Measurements from ENCODE around the gene FCRLB.

FCRLB gene

GRCh38 chr1:161707503-161707902 lies 13.8 kb upstream of the FCRLB start:
- no peak for DNase-seq (ENCODE audit: low spot score)
- no peak overlapping the region for H3K27ac ChIP-seq
- TF ChIP-seq CTCF (IDR thresholded peaks at IDR 0.05), result no peak
- no peak overlapping the region for H3K4me3 ChIP-seq

GRCh38 chr1:161709373-161709772 lies 12.0 kb upstream of the FCRLB start:
- no peak for TF ChIP-seq CTCF (IDR thresholded peaks at IDR 0.05)
- Histone ChIP-seq H3K27ac (no peak overlapping the region), H3K4me3 (no peak overlapping the region)
- no peak for DNase-seq (ENCODE audit: low spot score)

- TF ChIP-seq CTCF (IDR thresholded peaks at IDR 0.05), result no peak
- Histone ChIP-seq H3K4me3 (no peak overlapping the region), H3K27ac (no peak overlapping the region)
- DNase-seq (ENCODE audit: low spot score), result no peak
Measured at GRCh38 chr1:161710560-161710959, 10.8 kb upstream of the FCRLB start.

GRCh38 chr1:161718559-161719324 lies 2.6 kb upstream of the FCRLB start:
- TF ChIP-seq CTCF (IDR thresholded peaks at IDR 0.05), result no peak
- DNase-seq (ENCODE audit: low spot score), result no peak
- H3K27ac ChIP-seq, result no peak overlapping the region
- H3K4me3 ChIP-seq, result no peak overlapping the region

GRCh38 chr1:161719325-161719611 lies 2.1 kb upstream of the FCRLB start:
- H3K27ac ChIP-seq, result no peak overlapping the region
- no peak for TF ChIP-seq CTCF (IDR thresholded peaks at IDR 0.05)
- DNase-seq (ENCODE audit: low spot score), result no peak
- H3K4me3 ChIP-seq, result no peak overlapping the region

- no peak for DNase-seq (ENCODE audit: low spot score)
- TF ChIP-seq CTCF (IDR thresholded peaks at IDR 0.05), result no peak
- Histone ChIP-seq H3K27ac (no peak overlapping the region), H3K4me3 (no peak overlapping the region)
Measured at GRCh38 chr1:161720422-161720821, 922 bp upstream of the FCRLB start.

GRCh38 chr1:161721738-161722343 lies 497 bp downstream of the FCRLB start:
- no peak for TF ChIP-seq CTCF (IDR thresholded peaks at IDR 0.05)
- Histone ChIP-seq H3K27ac (no peak overlapping the region), H3K4me3 (no peak overlapping the region)
- no peak for DNase-seq (ENCODE audit: low spot score)

All from coronary artery (tissue), 2 donors.